ENCODE data around the gene SDCCAG8. TPM values are rescaled to one million over a fixed set of nuclear protein-coding genes. Genes with fewer than 3 reads are reported as not detected.
A peak's percentile ranks its signal among the peaks of the same experiment; 100 is the strongest.

SDCCAG8 gene
- total and polyA plus RNA-seq, 4 donors, result 8.5 to 25.8 (median 17.5) TPM

DNA sequence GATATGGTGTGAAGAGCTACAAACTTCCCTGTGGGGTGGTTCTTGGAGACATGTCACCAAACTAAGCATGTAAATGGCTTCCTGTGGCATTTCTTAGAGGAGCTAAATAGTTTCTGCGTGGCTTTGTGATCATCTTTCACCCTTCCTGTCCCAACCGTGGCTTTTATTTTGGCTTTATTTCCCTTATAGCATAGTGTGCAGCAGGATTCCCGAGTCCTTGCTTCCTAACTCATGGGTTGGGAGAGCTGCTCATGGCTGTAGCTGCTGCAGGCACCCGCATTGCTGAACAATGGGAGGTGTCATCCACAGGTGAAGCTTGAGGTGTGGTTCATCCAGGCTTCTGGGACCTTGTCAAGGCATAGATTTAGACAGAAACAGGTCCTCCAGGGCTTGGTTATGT is 192.0 kb downstream of the SDCCAG8 start:
- no peaks in the 10 kb centered on the region for H3K36me3 ChIP-seq (ENCODE audit: control insufficient read depth in 4 of 4, insufficient read depth in 3 of 4, low read depth in 1 of 4, low read length in 3 of 4)
- H3K4me3 ChIP-seq (ENCODE audit: low read depth in 1 of 3, low read length in 3 of 3), result no peak overlapping the region
- WGBS, result 77% methylated on average over 4 of the region's 4 CpGs
- H3K9ac ChIP-seq (ENCODE audit: low read depth in 1 of 2, low read length in 2 of 2), result no peak overlapping the region
- H3K9me3 ChIP-seq (ENCODE audit: control insufficient read depth in 4 of 4, low read length in 3 of 4), result no peaks in the 10 kb centered on the region
- H3K4me1 ChIP-seq (ENCODE audit: control insufficient read depth in 4 of 4, insufficient read depth in 4 of 4, low read length in 3 of 4), result peaks cover 3 to 13% (median 3%) of the 10 kb centered on the region in 4 donors
- H3K27me3 ChIP-seq (ENCODE audit: control insufficient read depth in 4 of 4, insufficient read depth in 4 of 4, low read length in 3 of 4), result no peaks in the 10 kb centered on the region
- peak overlapping the region; percentile 25 to 34 for H3K27ac ChIP-seq (ENCODE audit: low read depth in 1 of 2, low read length in 2 of 2)
- TF ChIP-seq ZBTB33 (IDR thresholded peaks at IDR 0.05) (no peak), FOXA1 (IDR thresholded peaks at IDR 0.05) (no peak), TAF1 (conservative IDR thresholded peaks at IDR 0.05) (no peak), HNF4G (IDR thresholded peaks at IDR 0.05) (no peak), RXRA (IDR thresholded peaks at IDR 0.05) (no peak), NR2F2 (IDR thresholded peaks at IDR 0.05) (no peak), FOXA2 (IDR thresholded peaks at IDR 0.05) (no peak)
- DNase-seq (ENCODE audit: low spot score), result no peak

- Histone ChIP-seq H3K4me3 (ENCODE audit: low read depth in 1 of 3, low read length in 3 of 3) (no peak overlapping the region), H3K36me3 (ENCODE audit: control insufficient read depth in 4 of 4, insufficient read depth in 3 of 4, low read depth in 1 of 4, low read length in 3 of 4) (no peaks in the 10 kb centered on the region), H3K27ac (ENCODE audit: low read depth in 1 of 2, low read length in 2 of 2) (no peak overlapping the region), H3K9me3 (ENCODE audit: control insufficient read depth in 4 of 4, low read length in 3 of 4) (no peaks in the 10 kb centered on the region), H3K4me1 (ENCODE audit: control insufficient read depth in 4 of 4, insufficient read depth in 4 of 4, low read length in 3 of 4) (peaks cover 3 to 28% (median 9%) of the 10 kb centered on the region in 4 donors), H3K27me3 (ENCODE audit: control insufficient read depth in 4 of 4, insufficient read depth in 4 of 4, low read length in 3 of 4) (no peaks in the 10 kb centered on the region), H3K9ac (ENCODE audit: low read depth in 1 of 2, low read length in 2 of 2) (no peak overlapping the region)
- 93% methylated on average over 6 of the region's 6 CpGs for WGBS
- no peak for TF ChIP-seq GABPA (IDR thresholded peaks at IDR 0.05 in 1 of 2, conservative IDR thresholded peaks at IDR 0.05 in 1 of 2)
- no peak for TF ChIP-seq EGR1 (IDR thresholded peaks at IDR 0.05; ENCODE audit: low read depth in 2 of 2)
- no peak for DNase-seq (ENCODE audit: low spot score)
Observed at GRCh38 chr1:243449373-243449772, 193.5 kb downstream of the SDCCAG8 start.

- Histone ChIP-seq H3K27ac (ENCODE audit: low read depth in 1 of 2, low read length in 2 of 2) (peak overlapping the region; percentile 6 to 49), H3K27me3 (ENCODE audit: control insufficient read depth in 4 of 4, insufficient read depth in 4 of 4, low read length in 3 of 4) (no peaks in the 10 kb centered on the region), H3K36me3 (ENCODE audit: control insufficient read depth in 4 of 4, insufficient read depth in 3 of 4, low read depth in 1 of 4, low read length in 3 of 4) (no peaks in the 10 kb centered on the region), H3K4me3 (ENCODE audit: low read depth in 1 of 3, low read length in 3 of 3) (no peak overlapping the region), H3K9me3 (ENCODE audit: control insufficient read depth in 4 of 4, low read length in 3 of 4) (no peaks in the 10 kb centered on the region), H3K9ac (ENCODE audit: low read depth in 1 of 2, low read length in 2 of 2) (no peak overlapping the region), H3K4me1 (ENCODE audit: control insufficient read depth in 4 of 4, insufficient read depth in 4 of 4, low read length in 3 of 4) (peaks cover 10 to 47% (median 14%) of the 10 kb centered on the region in 4 donors)
- WGBS, result 83% methylated on average over 2 of the region's 2 CpGs
- no peak for TF ChIP-seq SP1 (IDR thresholded peaks at IDR 0.05)
- no peak for DNase-seq (ENCODE audit: low spot score)
Observed at GRCh38 chr1:243452092-243452491, 196.3 kb downstream of the SDCCAG8 start.

DNA sequence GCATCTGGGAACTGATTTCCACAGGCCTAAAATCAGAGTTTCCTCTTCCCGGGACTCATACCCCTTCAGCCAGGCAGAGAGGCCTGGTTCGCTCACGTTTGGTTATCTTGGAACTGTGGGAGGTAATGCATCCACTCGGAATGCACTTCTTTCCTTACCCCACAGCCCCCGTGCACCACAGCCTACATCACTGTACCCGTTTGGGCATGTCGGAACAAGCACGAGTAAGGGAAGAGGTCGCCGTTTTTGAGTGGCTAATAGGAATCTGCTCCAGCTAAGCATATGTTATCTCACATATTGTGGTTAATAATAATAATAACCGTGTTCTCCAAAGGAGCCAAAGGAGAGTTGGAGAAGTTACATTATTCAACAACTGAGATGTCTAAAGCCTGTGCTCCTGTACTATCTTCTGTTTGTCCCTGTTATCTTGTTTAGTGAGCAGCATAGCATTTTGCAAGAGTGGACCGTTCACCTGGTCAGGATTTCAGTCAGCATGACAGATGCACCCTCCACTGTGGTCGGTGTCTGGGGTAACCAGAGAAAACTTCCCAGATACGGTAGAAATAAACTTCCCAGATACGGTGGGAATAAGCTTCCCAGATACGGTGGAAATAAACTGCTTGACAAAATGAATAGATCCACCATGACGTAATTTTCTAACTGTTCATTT is 198.6 kb downstream of the SDCCAG8 start:
- H3K27ac ChIP-seq (ENCODE audit: low read depth in 1 of 2, low read length in 2 of 2), result peak overlapping the region; percentile 86 to 92
- H3K9me3 ChIP-seq (ENCODE audit: control insufficient read depth in 4 of 4, low read length in 3 of 4), result no peaks in the 10 kb centered on the region
- no peak for DNase-seq (ENCODE audit: low spot score)
- peaks cover 10 to 62% (median 16%) of the 10 kb centered on the region in 4 donors for H3K4me1 ChIP-seq (ENCODE audit: control insufficient read depth in 4 of 4, insufficient read depth in 4 of 4, low read length in 3 of 4)
- 46% methylated on average over 17 of the region's 17 CpGs for WGBS
- no peaks in the 10 kb centered on the region for H3K36me3 ChIP-seq (ENCODE audit: control insufficient read depth in 4 of 4, insufficient read depth in 3 of 4, low read depth in 1 of 4, low read length in 3 of 4)
- H3K4me3 ChIP-seq (ENCODE audit: low read depth in 1 of 3, low read length in 3 of 3), result no peak overlapping the region
- H3K27me3 ChIP-seq (ENCODE audit: control insufficient read depth in 4 of 4, insufficient read depth in 4 of 4, low read length in 3 of 4), result no peaks in the 10 kb centered on the region
- peak overlapping the region in 1 of 2 donors; percentile 69 for H3K9ac ChIP-seq (ENCODE audit: low read depth in 1 of 2, low read length in 2 of 2)
- TF ChIP-seq YY1 (IDR thresholded peaks at IDR 0.05) (peak; percentile 87), TAF1 (conservative IDR thresholded peaks at IDR 0.05) (peak; percentile 21), JUND (IDR thresholded peaks at IDR 0.05) (peak in 1 of 2 donors; percentile 59), SP1 (IDR thresholded peaks at IDR 0.05) (peak; percentile 81), GABPA (IDR thresholded peaks at IDR 0.05 in 1 of 2, conservative IDR thresholded peaks at IDR 0.05 in 1 of 2) (no peak), NR2F2 (IDR thresholded peaks at IDR 0.05) (no peak), ZBTB33 (IDR thresholded peaks at IDR 0.05) (peak; percentile 72), ATF3 (IDR thresholded peaks at IDR 0.05) (no peak), RXRA (IDR thresholded peaks at IDR 0.05) (peak; percentile 66 to 82), FOXA2 (IDR thresholded peaks at IDR 0.05) (peak; percentile 64)
- TF ChIP-seq, protein P1, sequence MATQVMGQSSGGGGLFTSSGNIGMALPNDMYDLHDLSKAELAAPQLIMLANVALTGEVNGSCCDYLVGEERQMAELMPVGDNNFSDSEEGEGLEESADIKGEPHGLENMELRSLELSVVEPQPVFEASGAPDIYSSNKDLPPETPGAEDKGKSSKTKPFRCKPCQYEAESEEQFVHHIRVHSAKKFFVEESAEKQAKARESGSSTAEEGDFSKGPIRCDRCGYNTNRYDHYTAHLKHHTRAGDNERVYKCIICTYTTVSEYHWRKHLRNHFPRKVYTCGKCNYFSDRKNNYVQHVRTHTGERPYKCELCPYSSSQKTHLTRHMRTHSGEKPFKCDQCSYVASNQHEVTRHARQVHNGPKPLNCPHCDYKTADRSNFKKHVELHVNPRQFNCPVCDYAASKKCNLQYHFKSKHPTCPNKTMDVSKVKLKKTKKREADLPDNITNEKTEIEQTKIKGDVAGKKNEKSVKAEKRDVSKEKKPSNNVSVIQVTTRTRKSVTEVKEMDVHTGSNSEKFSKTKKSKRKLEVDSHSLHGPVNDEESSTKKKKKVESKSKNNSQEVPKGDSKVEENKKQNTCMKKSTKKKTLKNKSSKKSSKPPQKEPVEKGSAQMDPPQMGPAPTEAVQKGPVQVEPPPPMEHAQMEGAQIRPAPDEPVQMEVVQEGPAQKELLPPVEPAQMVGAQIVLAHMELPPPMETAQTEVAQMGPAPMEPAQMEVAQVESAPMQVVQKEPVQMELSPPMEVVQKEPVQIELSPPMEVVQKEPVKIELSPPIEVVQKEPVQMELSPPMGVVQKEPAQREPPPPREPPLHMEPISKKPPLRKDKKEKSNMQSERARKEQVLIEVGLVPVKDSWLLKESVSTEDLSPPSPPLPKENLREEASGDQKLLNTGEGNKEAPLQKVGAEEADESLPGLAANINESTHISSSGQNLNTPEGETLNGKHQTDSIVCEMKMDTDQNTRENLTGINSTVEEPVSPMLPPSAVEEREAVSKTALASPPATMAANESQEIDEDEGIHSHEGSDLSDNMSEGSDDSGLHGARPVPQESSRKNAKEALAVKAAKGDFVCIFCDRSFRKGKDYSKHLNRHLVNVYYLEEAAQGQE (IDR thresholded peaks at IDR 0.05), result peak; percentile 83
- TF ChIP-seq, protein P2, sequence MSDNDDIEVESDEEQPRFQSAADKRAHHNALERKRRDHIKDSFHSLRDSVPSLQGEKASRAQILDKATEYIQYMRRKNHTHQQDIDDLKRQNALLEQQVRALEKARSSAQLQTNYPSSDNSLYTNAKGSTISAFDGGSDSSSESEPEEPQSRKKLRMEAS (IDR thresholded peaks at IDR 0.05), result peak; percentile 61
